Esophagus squamous epithelium (tissue), 5 donors: ENCODE measurements around the gene ADAP1. TPM values are rescaled to one million over a fixed set of nuclear protein-coding genes. Genes with fewer than 3 reads are reported as not detected.
A peak's percentile ranks its signal among the peaks of the same experiment; 100 is the strongest.

Experiments used
- DNase-seq: peaks from one replicate; lab custom pipeline; 2025; lab: John Stamatoyannopoulos, UW
- H3K27ac ChIP-seq, 4 donors: fragments of 200-600 bp; sonication (generic); one replicate each; pipeline ENCODE4 v1.5.1; 2016 to 2019; ENCODE audit warnings: mild to moderate bottlenecking in 1 of 4
- H3K27me3 ChIP-seq, 4 donors: fragments of 200-600 bp; sonication (generic); 1 replicate in 3 of 4; 2 replicates in 1 of 4; pipeline versions ENCODE4 v1.5.1 to v1.6.0; 2017 to 2021; ENCODE audit warnings: antibody characterized with exemption in 1 of 4
- H3K36me3 ChIP-seq, 3 donors: fragments of 200-600 bp; sonication (generic); one replicate each; pipeline ENCODE4 v1.5.1; 2016 to 2019
- H3K4me1 ChIP-seq, 3 donors: fragments of 200-600 bp; sonication (generic); one replicate each; pipeline ENCODE4 v1.5.1; 2017 to 2019
- H3K4me3 ChIP-seq, 4 donors: fragments of 200-600 bp; sonication (generic); 1 replicate in 3 of 4; 2 replicates in 1 of 4; pipeline ENCODE4 v1.5.1; 2016 to 2019; ENCODE audit warnings: mild to moderate bottlenecking in 2 of 4, moderate library complexity in 1 of 4
- H3K9me3 ChIP-seq, 3 donors: fragments of 200-600 bp; sonication (generic); one replicate each; pipeline ENCODE4 v1.5.1; 2016 to 2019
- CTCF ChIP-seq, 6 experiments: fragments of 450-650 bp in 4 of 6; fragments of 200-600 bp in 2 of 6; sonication (generic) in 2 of 6; IDR thresholded peaks; one replicate each; pipeline ENCODE4 v1.5.1; 2016 to 2019; ENCODE audit warnings: antibody characterized with exemption in 6 of 6, mild to moderate bottlenecking in 4 of 6, moderate library complexity in 4 of 6
- POLR2A ChIP-seq, 4 donors: fragments of 450-650 bp; IDR thresholded peaks; one replicate each; pipeline ENCODE4 v1.6.1; 2017; ENCODE audit warnings: antibody characterized with exemption in 4 of 4, mild to moderate bottlenecking in 4 of 4, moderate library complexity in 3 of 4
- WGBS, 2 donors: methylation state at CpG; one replicate each; pipeline ENCODE4 v1.1.5; 2018; 5-methylcytosine and 5-hydroxymethylcytosine counted together
- intact Hi-C: fragments of 100-400 bp; cut with DNase I; formaldehyde crosslinking; loops from one replicate; pipeline ENCODE4 v1.15.0; 2022
- total RNA-seq, 4 donors: library from RNA; depleted of rRNA; stranded (reverse); fragments of >200 nt; gene quantifications; one replicate each; pipeline ENCODE4 v1.1.0, GENCODE V29; 2016
- donor health status: DM: yes; HTN: yes; CAD: no.

ADAP1 gene
- total RNA-seq, 4 donors from 2014 or later = 6.0 to 13.7 (median 9.9) TPM

GRCh38 chr7:994592-995308, 40.3 kb upstream of the ADAP1 start:
- H3K4me3 ChIP-seq = no peak overlapping the region
- H3K9me3 ChIP-seq = no peaks in the 10 kb centered on the region
- H3K4me1 ChIP-seq = peaks cover 4 to 26% (median 5%) of the 10 kb centered on the region in 3 donors
- peaks cover 0 to 36% (median 13%) of the 10 kb centered on the region in 3 donors for H3K36me3 ChIP-seq
- intact Hi-C loops = loop anchor here (10.0 kb wide), 1 partner anchor 180 kb away; no protein-coding TSS in a partner anchor
- no peak for TF ChIP-seq CTCF (IDR thresholded peaks at IDR 0.05)
- no peak for TF ChIP-seq POLR2A (IDR thresholded peaks at IDR 0.05)
- no peak overlapping the region for H3K27ac ChIP-seq
- peaks cover 0 to 28% (median 0%) of the 10 kb centered on the region in 4 donors for H3K27me3 ChIP-seq
- WGBS, 2 donors = 68 to 87% methylated on average over 12 to 21 of the region's 28 CpGs
- no peak for DNase-seq

DNA sequence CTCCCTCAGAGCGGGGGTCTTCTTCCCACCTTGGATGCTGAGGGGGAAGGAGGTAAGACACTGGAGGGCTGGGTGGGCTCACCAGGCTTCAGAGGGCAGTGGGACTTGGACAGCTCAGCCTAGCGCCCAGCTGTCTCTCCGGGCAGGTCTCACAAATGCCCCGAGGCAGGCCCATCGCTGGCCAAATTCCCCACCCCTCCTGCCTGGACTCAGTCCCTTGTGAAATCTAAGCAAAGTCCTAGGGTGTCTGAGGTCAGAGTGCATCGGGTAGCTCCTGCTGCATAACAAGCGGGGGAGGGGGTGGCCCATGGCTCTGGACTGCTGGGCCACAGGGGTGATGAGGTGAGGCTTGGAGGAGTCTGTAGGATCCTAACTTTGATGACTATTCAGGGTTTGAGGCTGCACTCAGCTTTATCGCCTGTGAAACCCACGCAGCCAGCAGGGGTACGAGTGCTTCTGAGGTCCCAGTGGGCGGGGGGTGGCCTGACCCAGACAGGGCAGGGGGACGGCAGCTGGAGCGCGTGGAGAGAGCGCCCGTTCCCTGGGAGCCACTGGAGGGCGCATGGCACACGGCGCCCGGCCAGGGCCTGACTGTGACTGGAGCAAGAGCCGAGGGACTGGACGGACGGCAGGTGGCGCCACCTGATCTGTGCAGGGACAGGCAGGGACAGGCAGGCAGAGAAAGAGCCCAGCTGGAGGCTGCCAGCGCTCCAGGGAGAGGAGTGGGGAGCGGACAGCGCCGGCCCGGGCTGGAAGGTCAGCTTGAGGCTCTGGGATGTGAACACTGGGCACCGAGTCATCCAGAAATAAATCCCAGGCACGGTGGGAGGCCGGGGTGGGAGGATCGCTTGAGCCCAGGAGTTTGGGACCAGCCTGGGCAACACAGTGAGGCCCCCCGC, 38.5 kb upstream of the ADAP1 start:
- Histone ChIP-seq H3K4me3 (no peak overlapping the region), H3K36me3 (peaks cover 0 to 27% (median 8%) of the 10 kb centered on the region in 3 donors), H3K27me3 (peaks cover 0 to 45% (median 2%) of the 10 kb centered on the region in 4 donors), H3K27ac (no peak overlapping the region), H3K4me1 (peaks cover 4 to 40% (median 5%) of the 10 kb centered on the region in 3 donors), H3K9me3 (no peaks in the 10 kb centered on the region)
- TF ChIP-seq CTCF (IDR thresholded peaks at IDR 0.05) = peak; percentile 99 to 100 (median 100)
- TF ChIP-seq POLR2A (IDR thresholded peaks at IDR 0.05) = no peak
- 5 to 31% methylated on average over 6 to 14 of the region's 34 CpGs for WGBS, 2 donors
- intact Hi-C loops = loop anchor here (2.0 to 10.0 kb wide), 2 partner anchors 74 to 182 kb away; no protein-coding TSS in a partner anchor
- DNase-seq = peak; percentile 71

DNA sequence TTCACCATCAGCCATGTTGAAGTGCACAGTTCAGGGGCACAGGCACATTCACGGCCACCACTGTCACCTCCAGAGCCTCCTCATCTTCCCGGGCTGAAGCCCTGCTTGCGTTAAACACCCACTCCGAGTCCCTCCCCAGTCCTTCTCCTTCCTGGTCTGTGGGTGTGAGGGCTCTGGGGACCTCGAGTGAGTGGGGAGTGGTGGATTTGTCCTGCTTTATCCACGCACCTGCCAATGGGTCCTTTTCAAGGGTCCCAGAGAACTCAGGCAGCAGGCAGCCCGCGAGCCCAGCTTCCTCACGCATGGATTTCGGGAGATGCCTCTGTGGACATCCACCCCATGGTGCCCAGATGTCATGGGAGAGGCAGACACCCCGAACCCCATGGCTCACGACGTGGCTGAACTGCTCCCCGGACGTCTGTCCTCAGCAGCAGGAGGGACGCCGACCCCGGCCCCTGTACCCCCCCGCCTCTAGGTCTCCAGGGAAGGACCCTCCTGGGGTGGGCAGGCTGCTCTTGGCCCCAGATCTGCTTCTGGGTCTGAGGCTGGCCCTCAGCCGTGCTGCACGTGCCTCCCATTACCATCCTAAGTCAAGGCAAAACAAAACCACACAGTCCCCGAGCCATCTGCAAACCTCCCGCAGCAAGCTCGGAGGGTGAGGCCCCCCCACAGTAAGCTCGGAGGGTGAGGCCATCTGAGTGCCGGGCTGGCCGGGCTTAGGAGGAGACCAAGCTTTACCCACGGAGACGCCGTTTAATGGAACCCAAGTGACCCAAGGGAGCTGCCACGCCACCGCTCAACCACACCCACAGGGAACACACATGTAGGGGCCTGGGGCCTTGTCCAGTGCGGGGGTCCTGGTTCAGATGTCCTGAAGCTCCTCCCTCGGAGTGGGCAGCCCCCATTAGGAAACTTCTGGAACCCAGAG, 37.5 kb upstream of the ADAP1 start:
- Histone ChIP-seq H3K36me3 (peaks cover 0 to 17% (median 0%) of the 10 kb centered on the region in 3 donors), H3K9me3 (no peaks in the 10 kb centered on the region), H3K4me3 (no peak overlapping the region), H3K27me3 (peaks cover 0 to 55% (median 2%) of the 10 kb centered on the region in 4 donors), H3K27ac (no peak overlapping the region), H3K4me1 (peaks cover 4 to 36% (median 5%) of the 10 kb centered on the region in 3 donors)
- WGBS, 2 donors = 49 to 57% methylated on average over 7 to 10 of the region's 34 CpGs
- DNase-seq = no peak
- TF ChIP-seq CTCF (IDR thresholded peaks at IDR 0.05) (no peak), POLR2A (IDR thresholded peaks at IDR 0.05) (no peak)
- intact Hi-C loops = loop anchor here (2.0 to 10.0 kb wide), 2 partner anchors 75 to 183 kb away; no protein-coding TSS in a partner anchor

DNA sequence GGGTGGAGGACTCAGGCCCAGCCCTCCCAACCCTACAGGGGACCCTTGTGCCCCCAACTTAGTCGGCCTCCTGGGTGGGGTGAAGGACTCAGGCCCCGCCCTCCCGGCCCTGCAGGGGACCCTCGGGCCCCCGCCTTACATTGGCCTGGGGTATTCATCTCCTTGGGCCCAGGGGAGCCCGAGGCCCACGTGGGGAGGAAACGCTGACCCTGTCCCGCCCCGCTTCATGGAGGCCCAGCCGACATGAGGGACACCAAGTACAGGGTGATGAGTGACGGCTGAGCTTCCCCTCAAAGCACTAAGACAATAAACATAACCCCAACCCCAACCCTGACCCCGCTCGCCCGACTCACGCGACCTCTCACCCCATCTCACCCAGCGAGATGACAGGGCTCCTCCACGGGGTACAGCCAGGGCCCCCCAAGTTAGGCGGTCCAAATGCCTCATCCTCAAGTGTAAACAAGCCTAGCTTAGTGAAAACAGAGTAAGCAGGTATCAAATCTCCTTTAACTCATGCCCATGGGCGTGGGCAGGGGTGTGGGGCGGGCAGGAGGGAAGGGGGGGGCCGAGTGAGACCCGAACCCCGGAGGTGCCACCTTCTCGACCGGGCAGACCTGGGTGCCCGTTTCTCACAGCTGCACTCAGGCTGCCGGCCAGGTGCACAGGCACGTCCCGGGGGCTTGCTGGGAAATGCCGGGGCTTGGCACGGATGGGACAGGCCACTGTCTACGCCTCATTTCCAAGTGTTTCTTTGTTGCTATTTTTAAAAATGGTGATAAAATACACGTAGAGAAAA, 36.7 kb upstream of the ADAP1 start:
- no peak overlapping the region for H3K4me3 ChIP-seq
- 10 to 41% methylated on average over 6 to 8 of the region's 35 CpGs for WGBS, 2 donors
- H3K4me1 ChIP-seq = peaks cover 4 to 36% (median 5%) of the 10 kb centered on the region in 3 donors
- intact Hi-C loops = loop anchor here (10.0 kb wide), 1 partner anchor 184 kb away; no protein-coding TSS in a partner anchor
- peaks cover 0 to 64% (median 2%) of the 10 kb centered on the region in 4 donors for H3K27me3 ChIP-seq
- TF ChIP-seq POLR2A (IDR thresholded peaks at IDR 0.05) (no peak), CTCF (IDR thresholded peaks at IDR 0.05) (no peak)
- H3K36me3 ChIP-seq = peaks cover 0 to 8% (median 0%) of the 10 kb centered on the region in 3 donors
- DNase-seq = no peak
- no peak overlapping the region for H3K27ac ChIP-seq
- H3K9me3 ChIP-seq = no peaks in the 10 kb centered on the region
